GM12878 (cell line): ENCODE measurements around the gene CCL19. TPM values are rescaled to one million over a fixed set of nuclear protein-coding genes. Genes with fewer than 3 reads are reported as not detected.

ENCODE experiments used
- ASH2L ChIP-seq: fragments of 300-600, 200-600 bp; sonication (generic); IDR thresholded peaks from 2 replicates; pipeline ENCODE4 v1.6.1; 2017; ENCODE audit warnings: low read depth, mild to moderate bottlenecking, borderline replicate concordance
- BHLHE40 ChIP-seq, 2 experiments: fragments of 450-650 bp in 1 of 2; IDR thresholded peaks; 2 replicates each; pipeline ENCODE4 v1.6.1; 2011 to 2017; ENCODE audit warnings: low read depth in 2 of 2, borderline replicate concordance in 1 of 2, improper control_type of control experiment in 1 of 2, low read length in 1 of 2, mild to moderate bottlenecking in 1 of 2
- CREB1 ChIP-seq: IDR thresholded peaks from 2 replicates; pipeline ENCODE4 v1.6.1; 2012; ENCODE audit warnings: low read depth, mild to moderate bottlenecking, inconsistent platforms
- DPF2 ChIP-seq: fragments of 450-650 bp; IDR thresholded peaks from 2 replicates; pipeline ENCODE4 v1.6.1; 2017; ENCODE audit warnings: mild to moderate bottlenecking
- EED ChIP-seq: sonication (generic); IDR thresholded peaks from 2 replicates; pipeline ENCODE4 v1.6.1; 2016; ENCODE audit warnings: antibody characterized with exemption, low read depth
- ELK1 ChIP-seq: IDR thresholded peaks from 2 replicates; pipeline ENCODE4 v1.6.1; 2012; ENCODE audit warnings: low read depth, low read length, improper control_type of control experiment
- IKZF1 ChIP-seq: fragments of 450-650 bp; conservative IDR thresholded peaks from 2 replicates; pipeline ENCODE4 v1.6.1; 2017; ENCODE audit warnings: antibody characterized with exemption, mild to moderate bottlenecking
- IKZF2 ChIP-seq, 2 experiments: fragments of 450-650 bp; IDR thresholded peaks; 2 replicates each; pipeline ENCODE4 v1.6.1; 2017; ENCODE audit warnings: mild to moderate bottlenecking in 2 of 2, moderate library complexity in 2 of 2
- NR2F1 ChIP-seq: fragments of 450-650 bp; conservative IDR thresholded peaks from 2 replicates; pipeline ENCODE4 v1.6.1; 2017; ENCODE audit warnings: mild to moderate bottlenecking
- TBL1XR1 ChIP-seq: IDR thresholded peaks from 2 replicates; pipeline ENCODE4 v1.6.1; 2012; ENCODE audit warnings: low read depth, low read length, improper control_type of control experiment
- TCF7 ChIP-seq: IDR thresholded peaks from 2 replicates; pipeline ENCODE4 v1.6.1; 2014; ENCODE audit warnings: antibody characterized with exemption, borderline replicate concordance
- ZNF207 ChIP-seq: fragments of 450-650 bp; IDR thresholded peaks from 2 replicates; pipeline ENCODE4 v1.6.1; 2014; ENCODE audit warnings: antibody characterized with exemption, mild to moderate bottlenecking, borderline replicate concordance
- polyA plus RNA-seq, 11 experiments: library from polyadenylated mRNA; depleted of rRNA in 4 of 11; unstranded in 6 of 11; stranded (reverse) in 5 of 11; fragments of >200 nt; fragmentation: Nextera tagmentation in 4 of 11; fragmentation: Illumina TruSeq in 1 of 11; extraction: Ambion mirVana in 4 of 11; extraction: Trizol in 1 of 11; gene quantifications; 1 replicate in 1 of 11; 2 replicates in 10 of 11; pipeline versions ENCODE4 v1.2.1 to v1.2.3, GENCODE V29; 2011 to 2016; ENCODE audit warnings: inconsistent platforms in 2 of 11, missing spikeins in 2 of 11, low read depth in 1 of 11
- total RNA-seq, 4 experiments: library from RNA; depleted of rRNA in 3 of 4; stranded (reverse); fragments of >200 nt in 3 of 4; fragmentation: Illumina TruSeq in 1 of 4; extraction: Trizol in 1 of 4; gene quantifications; 2 replicates each; pipeline versions ENCODE4 v1.2.1 to v1.2.3, GENCODE V29; 2013 to 2021

CCL19 gene
- total and polyA plus RNA-seq, 10 of the 15 experiments (the other 5 are each of a cell fraction or from before 2014, with no cell fraction given), result 0.42 to 0.69 TPM; not detected in 8

- peak; percentile 58 for TF ChIP-seq EED
- peak; percentile 47; the same call in 1 of the 2 replicates for TF ChIP-seq CREB1
- no peak; the same call in 1 of the 2 replicates for TF ChIP-seq NR2F1
- peak; percentile 76; the same call in 1 of the 2 replicates for TF ChIP-seq ASH2L
- TF ChIP-seq DPF2, result peak; percentile 31
- peak; percentile 70 to 95; a peak in 3 of 4 replicates for TF ChIP-seq BHLHE40 (IDR thresholded peaks at IDR 0.05; ENCODE audit: borderline replicate concordance in 1 of 2, low read depth in 2 of 2, low read length in 1 of 2)
- peak; percentile 17; the same call in 1 of the 2 replicates for TF ChIP-seq TBL1XR1
- TF ChIP-seq IKZF1, result peak; percentile 87
- TF ChIP-seq ZNF207, result 0 out of 2 replicates have a peak, but pooled peaks have one; percentile 36
- TF ChIP-seq IKZF2 (IDR thresholded peaks at IDR 0.05), result peak; percentile 51 to 70; a peak in 3 of 4 replicates
- no peak for TF ChIP-seq ELK1
- TF ChIP-seq TCF7, result no peak
These were observed 44.6 kb downstream of the CCL19 start, which contains the start of gene GALT (continued) for GRCh38 chr9:34646211-34647083.
